Measurements from ENCODE around the gene CA10. TPM values are rescaled to one million over a fixed set of nuclear protein-coding genes. Genes with fewer than 3 reads are reported as not detected.

CA10 gene
- total and polyA plus RNA-seq, 9 of the 15 experiments (the other 6 are each of a cell fraction or from before 2014, with no cell fraction given) = not detected

DNA sequence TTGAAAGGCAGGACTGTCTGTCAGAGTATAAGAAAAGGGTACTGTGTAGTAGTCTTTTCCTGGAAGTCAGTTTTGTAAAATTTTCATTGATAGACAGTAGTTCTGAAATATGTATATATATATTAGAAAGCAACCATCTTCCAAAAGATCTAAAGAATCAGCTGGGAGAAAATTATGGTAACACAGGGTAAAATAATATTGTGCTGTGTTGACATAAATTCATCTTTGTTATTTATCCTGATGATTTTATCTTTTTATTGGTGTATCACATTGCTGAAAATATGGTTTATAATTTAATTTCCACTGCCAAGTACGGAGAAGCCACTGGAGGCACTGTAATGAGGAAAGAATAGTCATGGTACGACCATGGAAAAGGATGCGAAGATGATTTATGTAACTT lies 324.9 kb downstream of the CA10 start:
- ChIA-PET POLR2A (interaction anchor here (0.7 kb wide), 1 partner anchor 25 kb away, joined by 4 read pairs; no protein-coding TSS in a partner anchor), CTCF (ENCODE audit: low intra/inter-chr PET ratio) (no interaction called here)
- Histone ChIP-seq H3K27me3 (ENCODE audit: control insufficient read depth in 2 of 2, insufficient read depth in 2 of 2, low read length in 2 of 2) (no peaks in the 10 kb centered on the region), H2AFZ (ENCODE audit: low read depth, low read length) (no peak overlapping the region), H3K36me3 (ENCODE audit: control insufficient read depth, insufficient read depth, low read length) (no peaks in the 10 kb centered on the region), H4K20me1 (replicated peaks; ENCODE audit: control insufficient read depth, insufficient read depth, low read length) (no peaks in the 10 kb centered on the region), H3K79me2 (ENCODE audit: control insufficient read depth, insufficient read depth, low read length) (no peaks in the 10 kb centered on the region), H3K4me3 (no peak overlapping the region), H3K4me2 (ENCODE audit: insufficient read depth, low read length) (no peak overlapping the region), H3K9ac (ENCODE audit: insufficient read depth in 1 of 2, low read depth in 2 of 2, low read length in 2 of 2) (no peak overlapping the region), H3K27ac (ENCODE audit: extremely low read depth, low read depth, low read length) (no peak overlapping the region), H3K9me3 (replicated peaks; ENCODE audit: control insufficient read depth, insufficient read depth, low read depth, low read length) (no peaks in the 10 kb centered on the region), H3K9me1 (ENCODE audit: control insufficient read depth, insufficient read depth, low read length) (no peaks in the 10 kb centered on the region), H3K4me1 (replicated peaks in 1 of 2; ENCODE audit: control insufficient read depth in 2 of 2, insufficient read depth in 2 of 2, low read length in 2 of 2) (no peaks in the 10 kb centered on the region)
- TF ChIP-seq ZNF324 (CRISPR knock-in tag; IDR thresholded peaks at IDR 0.05) (no peak), CBX8 (IDR thresholded peaks at IDR 0.05; ENCODE audit: borderline replicate concordance, extremely low read depth, low read depth, low read length, poor library complexity, severe bottlenecking) (no peak), ZNF316 (IDR thresholded peaks at IDR 0.05) (peak; percentile 47; the same call in 1 of the 2 replicates)
- DNase-seq (ENCODE audit: extremely low read depth in 1 of 4, low spot score in 3 of 4) (no peak), ATAC-seq (no peak), FAIRE-seq (no peak)
- in situ Hi-C loops (cut with MboI) = no loop called here
- BruUV-seq (replicated peaks) = no TSS peak
- intact Hi-C loops (cut with micrococcal nuclease) = no loop called here
- WGBS (ENCODE audit: insufficient coverage, low coverage, missing lambda C conversion rate) = 4% methylated on average over 3 of the region's 3 CpGs

DNA sequence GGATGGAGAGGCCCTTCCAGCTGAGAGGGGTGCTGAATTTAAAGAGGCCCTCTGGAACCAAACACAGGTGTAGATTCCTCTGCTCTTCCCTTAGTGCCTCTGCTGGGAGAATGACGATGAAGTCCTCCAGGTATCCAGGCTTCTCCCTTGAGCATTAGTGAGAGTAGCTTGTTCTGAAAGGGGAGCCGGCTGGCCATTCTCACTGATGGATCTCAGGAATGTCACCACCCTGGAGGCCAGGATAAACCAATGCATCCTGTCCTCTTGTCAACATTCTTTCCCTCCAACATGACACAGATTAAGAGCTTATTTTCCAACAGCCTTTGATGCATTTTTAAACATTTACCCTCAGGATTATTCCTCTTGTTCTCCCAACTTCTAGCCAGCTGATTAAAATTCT lies 325.5 kb downstream of the CA10 start:
- intact Hi-C loops (cut with micrococcal nuclease) = no loop called here
- BruUV-seq (replicated peaks) = no TSS peak
- Histone ChIP-seq H3K9ac (ENCODE audit: insufficient read depth in 1 of 2, low read depth in 2 of 2, low read length in 2 of 2) (no peak overlapping the region), H3K9me1 (ENCODE audit: control insufficient read depth, insufficient read depth, low read length) (no peaks in the 10 kb centered on the region), H3K4me1 (replicated peaks in 1 of 2; ENCODE audit: control insufficient read depth in 2 of 2, insufficient read depth in 2 of 2, low read length in 2 of 2) (no peaks in the 10 kb centered on the region), H3K36me3 (ENCODE audit: control insufficient read depth, insufficient read depth, low read length) (no peaks in the 10 kb centered on the region), H4K20me1 (replicated peaks; ENCODE audit: control insufficient read depth, insufficient read depth, low read length) (no peaks in the 10 kb centered on the region), H3K79me2 (ENCODE audit: control insufficient read depth, insufficient read depth, low read length) (no peaks in the 10 kb centered on the region), H3K4me3 (no peak overlapping the region), H3K4me2 (ENCODE audit: insufficient read depth, low read length) (no peak overlapping the region), H3K27ac (ENCODE audit: extremely low read depth, low read depth, low read length) (no peak overlapping the region), H3K9me3 (replicated peaks; ENCODE audit: control insufficient read depth, insufficient read depth, low read depth, low read length) (no peaks in the 10 kb centered on the region), H3K27me3 (ENCODE audit: control insufficient read depth in 2 of 2, insufficient read depth in 2 of 2, low read length in 2 of 2) (no peaks in the 10 kb centered on the region), H2AFZ (ENCODE audit: low read depth, low read length) (no peak overlapping the region)
- TF ChIP-seq PHTF2 (CRISPR knock-in tag; IDR thresholded peaks at IDR 0.05) (no peak), ZNF644 (tag; IDR thresholded peaks at IDR 0.05; ENCODE audit: low read depth) (no peak), DPF2 (IDR thresholded peaks at IDR 0.05) (no peak), CREB1 (IDR thresholded peaks at IDR 0.05) (no peak), CREB1 (CRISPR knock-in tag; IDR thresholded peaks at IDR 0.05) (no peak), TFAM (CRISPR knock-in tag; conservative IDR thresholded peaks at IDR 0.05) (no peak), EP400 (IDR thresholded peaks at IDR 0.05) (no peak), FUS (optimal IDR thresholded peaks at IDR 0.05; ENCODE audit: low read depth, low read length) (no peak), ZNF668 (CRISPR knock-in tag; IDR thresholded peaks at IDR 0.05) (no peak)
- TF ChIP-seq, protein P1, sequence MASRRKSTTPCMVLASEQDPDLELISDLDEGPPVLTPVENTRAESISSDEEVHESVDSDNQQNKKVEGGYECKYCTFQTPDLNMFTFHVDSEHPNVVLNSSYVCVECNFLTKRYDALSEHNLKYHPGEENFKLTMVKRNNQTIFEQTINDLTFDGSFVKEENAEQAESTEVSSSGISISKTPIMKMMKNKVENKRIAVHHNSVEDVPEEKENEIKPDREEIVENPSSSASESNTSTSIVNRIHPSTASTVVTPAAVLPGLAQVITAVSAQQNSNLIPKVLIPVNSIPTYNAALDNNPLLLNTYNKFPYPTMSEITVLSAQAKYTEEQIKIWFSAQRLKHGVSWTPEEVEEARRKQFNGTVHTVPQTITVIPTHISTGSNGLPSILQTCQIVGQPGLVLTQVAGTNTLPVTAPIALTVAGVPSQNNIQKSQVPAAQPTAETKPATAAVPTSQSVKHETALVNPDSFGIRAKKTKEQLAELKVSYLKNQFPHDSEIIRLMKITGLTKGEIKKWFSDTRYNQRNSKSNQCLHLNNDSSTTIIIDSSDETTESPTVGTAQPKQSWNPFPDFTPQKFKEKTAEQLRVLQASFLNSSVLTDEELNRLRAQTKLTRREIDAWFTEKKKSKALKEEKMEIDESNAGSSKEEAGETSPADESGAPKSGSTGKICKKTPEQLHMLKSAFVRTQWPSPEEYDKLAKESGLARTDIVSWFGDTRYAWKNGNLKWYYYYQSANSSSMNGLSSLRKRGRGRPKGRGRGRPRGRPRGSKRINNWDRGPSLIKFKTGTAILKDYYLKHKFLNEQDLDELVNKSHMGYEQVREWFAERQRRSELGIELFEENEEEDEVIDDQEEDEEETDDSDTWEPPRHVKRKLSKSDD (conservative IDR thresholded peaks at IDR 0.05; ENCODE audit: low read length) = no peak
- ChIA-PET POLR2A (interaction anchor here (0.7 kb wide), 1 partner anchor 25 kb away, joined by 4 read pairs; no protein-coding TSS in a partner anchor), CTCF (ENCODE audit: low intra/inter-chr PET ratio) (no interaction called here)
- WGBS (ENCODE audit: insufficient coverage, low coverage, missing lambda C conversion rate) = 0% methylated on average over 2 of the region's 2 CpGs
- FAIRE-seq (no peak), DNase-seq (ENCODE audit: extremely low read depth in 1 of 4, low spot score in 3 of 4) (no peak), ATAC-seq (no peak)
- in situ Hi-C loops (cut with MboI) = no loop called here

Measured in K562 (cell line).